SU-DHL-6 (cell line): ENCODE measurements around the gene CCDC13.

Experiments used
- EZH2phosphoT487 ChIP-seq: fragments of 200-600 bp; sonication (generic), shearing (Covaris generic); conservative IDR thresholded peaks from 2 replicates; pipeline ENCODE4 v1.6.1; 2018; ENCODE audit warnings: mild to moderate bottlenecking, antibody characterized with exemption, low read length, moderate library complexity, mixed read lengths
- TF ChIP-seq, protein P1 (sequence below): fragments of 200-600 bp; sonication (generic); IDR thresholded peaks from one replicate; pipeline ENCODE4 v1.5.1; 2017; ENCODE audit warnings: antibody characterized with exemption, mild to moderate bottlenecking, low read length, moderate library complexity; ENCODE audit not compliant: insufficient read depth, poor library complexity, severe bottlenecking

DNA sequence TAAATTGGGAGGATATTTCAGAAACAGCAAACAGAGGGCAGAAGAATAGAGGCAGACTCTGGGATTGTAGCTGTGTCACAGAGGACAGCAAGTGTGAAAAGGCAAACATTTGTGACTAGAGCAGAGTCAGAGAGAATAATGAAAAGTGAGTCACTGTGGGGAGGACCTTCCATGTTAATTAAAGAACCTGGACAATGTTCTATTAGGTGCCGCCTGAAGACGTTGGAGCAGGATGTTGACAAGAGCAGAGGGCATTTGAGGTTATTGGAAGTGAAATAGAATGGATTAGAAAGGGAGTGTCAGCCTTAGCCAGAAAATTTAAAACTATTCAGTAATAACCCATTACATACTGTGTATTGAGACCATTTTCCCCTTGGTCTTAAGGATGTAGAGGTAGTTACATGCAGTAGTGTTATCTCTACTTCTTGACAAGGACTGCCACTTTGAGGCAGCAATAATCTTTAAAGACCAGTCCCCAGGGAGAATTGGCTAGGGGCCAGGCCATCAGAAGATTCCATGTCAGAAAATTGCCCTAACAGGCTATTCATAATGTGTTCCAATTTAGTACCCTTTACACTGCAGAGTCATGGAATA, 42.0 kb upstream of the CCDC13 start:
- TF ChIP-seq, protein P1, sequence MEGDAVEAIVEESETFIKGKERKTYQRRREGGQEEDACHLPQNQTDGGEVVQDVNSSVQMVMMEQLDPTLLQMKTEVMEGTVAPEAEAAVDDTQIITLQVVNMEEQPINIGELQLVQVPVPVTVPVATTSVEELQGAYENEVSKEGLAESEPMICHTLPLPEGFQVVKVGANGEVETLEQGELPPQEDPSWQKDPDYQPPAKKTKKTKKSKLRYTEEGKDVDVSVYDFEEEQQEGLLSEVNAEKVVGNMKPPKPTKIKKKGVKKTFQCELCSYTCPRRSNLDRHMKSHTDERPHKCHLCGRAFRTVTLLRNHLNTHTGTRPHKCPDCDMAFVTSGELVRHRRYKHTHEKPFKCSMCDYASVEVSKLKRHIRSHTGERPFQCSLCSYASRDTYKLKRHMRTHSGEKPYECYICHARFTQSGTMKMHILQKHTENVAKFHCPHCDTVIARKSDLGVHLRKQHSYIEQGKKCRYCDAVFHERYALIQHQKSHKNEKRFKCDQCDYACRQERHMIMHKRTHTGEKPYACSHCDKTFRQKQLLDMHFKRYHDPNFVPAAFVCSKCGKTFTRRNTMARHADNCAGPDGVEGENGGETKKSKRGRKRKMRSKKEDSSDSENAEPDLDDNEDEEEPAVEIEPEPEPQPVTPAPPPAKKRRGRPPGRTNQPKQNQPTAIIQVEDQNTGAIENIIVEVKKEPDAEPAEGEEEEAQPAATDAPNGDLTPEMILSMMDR = no peak
- no peak for TF ChIP-seq EZH2phosphoT487
